Cardiac septum (tissue), 1 donor: ENCODE data around the gene CRABP1. TPM values are rescaled to one million over a fixed set of nuclear protein-coding genes. Genes with fewer than 3 reads are reported as not detected.
"Not testable (repeated sequence)": the region's sequence is repeated elsewhere in the genome, so short reads cannot be mapped to it uniquely, and the experiment has no call there.

Experiments
- DNase-seq: peaks from one replicate; pipeline ENCODE4 v3.0.0-alpha.2; 2020; ENCODE audit warnings: low spot score
- intact Hi-C: fragments of 100-400 bp; cut with DNase I; formaldehyde crosslinking; loops from one replicate; pipeline ENCODE4 v1.14.0; 2022
- total RNA-seq: library from RNA; stranded (reverse); fragmentation: NEBNext Ultra II Directional; extraction: Animal tissue kit (Norgen Biotek cat#: 25700); gene quantifications from one replicate; pipeline ENCODE4 v1.2.1, GENCODE V29; 2021
- donor health status: DM: no; HTN: no; CAD: no.

The CRABP1 gene
- total RNA-seq, 1 donor from 2014 or later = not detected

- intact Hi-C loops = no loop called here
- no peak for DNase-seq
Measured at GRCh38 chr15:78366342-78366741, 26.2 kb downstream of the CRABP1 start.

GRCh38 chr15:78368651-78369050 lies 28.5 kb downstream of the CRABP1 start:
- no peak for DNase-seq
- intact Hi-C loops = no loop called here

GRCh38 chr15:78369161-78369560 lies 29.0 kb downstream of the CRABP1 start:
- intact Hi-C loops = no loop called here
- no peak for DNase-seq

GRCh38 chr15:78370013-78370412 lies 29.9 kb downstream of the CRABP1 start:
- no peak for DNase-seq
- intact Hi-C loops = no loop called here

GRCh38 chr15:78372880-78373279 lies 32.7 kb downstream of the CRABP1 start:
- DNase-seq = no peak
- intact Hi-C loops = no loop called here

- intact Hi-C loops = no loop called here
- DNase-seq = no peak
Measured at GRCh38 chr15:78374436-78375393, 34.6 kb downstream of the CRABP1 start.

GRCh38 chr15:78380143-78380542 lies 40.0 kb downstream of the CRABP1 start:
- DNase-seq, intact Hi-C loops: not testable (repeated sequence)

GRCh38 chr15:78382114-78382880 lies 42.1 kb downstream of the CRABP1 start:
- intact Hi-C loops = no loop called here
- DNase-seq = no peak

- DNase-seq = no peak
Measured at GRCh38 chr15:78384651-78385050, 44.5 kb downstream of the CRABP1 start.

GRCh38 chr15:78387246-78388037 lies 47.3 kb downstream of the CRABP1 start:
- DNase-seq = no peak
- intact Hi-C loops = no loop called here

More at GRCh38 chr15:78384651-78385050, 44.5 kb downstream of the CRABP1 start:
- intact Hi-C loops = no loop called here

- intact Hi-C loops = no loop called here
- DNase-seq = no peak
Measured at GRCh38 chr15:78388865-78389264, 48.7 kb downstream of the CRABP1 start.

GRCh38 chr15:78389322-78389721 lies 49.2 kb downstream of the CRABP1 start:
- intact Hi-C loops = no loop called here
- no peak for DNase-seq

- no peak for DNase-seq
- intact Hi-C loops = no loop called here
Measured at GRCh38 chr15:78389738-78390137, 49.6 kb downstream of the CRABP1 start.

- intact Hi-C loops = no loop called here
- DNase-seq = no peak
Measured at GRCh38 chr15:78390242-78390641, 50.1 kb downstream of the CRABP1 start.

GRCh38 chr15:78390826-78391225 lies 50.7 kb downstream of the CRABP1 start:
- intact Hi-C loops = no loop called here
- no peak for DNase-seq

- intact Hi-C loops = no loop called here
- no peak for DNase-seq
Measured at GRCh38 chr15:78391781-78392180, 51.6 kb downstream of the CRABP1 start.

GRCh38 chr15:78392430-78392829 lies 52.3 kb downstream of the CRABP1 start:
- intact Hi-C loops = no loop called here
- no peak for DNase-seq

GRCh38 chr15:78393137-78393536 lies 53.0 kb downstream of the CRABP1 start:
- intact Hi-C loops = no loop called here
- no peak for DNase-seq

- intact Hi-C loops = no loop called here
Measured at GRCh38 chr15:78394026-78394425, 53.9 kb downstream of the CRABP1 start.

More at GRCh38 chr15:78394026-78394425, 53.9 kb downstream of the CRABP1 start:
- no peak for DNase-seq
